IPS-15b (cell line): Measurements from ENCODE around the gene AGAP1.
"Not testable (repeated sequence)": the region's sequence is repeated elsewhere in the genome, so short reads cannot be mapped to it uniquely, and the experiment has no call there.

Experiments used
- H3K27me3 ChIP-seq: one replicate; pipeline ENCODE4 v1.6.1; 2013; ENCODE audit warnings: low read length; ENCODE audit not compliant: control insufficient read depth, insufficient read depth
- H3K36me3 ChIP-seq: one replicate; pipeline ENCODE4 v1.6.1; 2013; ENCODE audit warnings: low read length; ENCODE audit not compliant: control insufficient read depth, insufficient read depth
- H3K4me1 ChIP-seq: one replicate; pipeline ENCODE4 v1.6.1; 2013; ENCODE audit warnings: mild to moderate bottlenecking, low read length; ENCODE audit not compliant: control insufficient read depth, insufficient read depth
- H3K4me3 ChIP-seq: one replicate; pipeline ENCODE4 v1.5.1; 2013; ENCODE audit warnings: low read depth, low read length
- H3K9ac ChIP-seq: one replicate; pipeline ENCODE4 v1.6.1; 2013; ENCODE audit warnings: low read depth, mild to moderate bottlenecking, low read length
- H3K9me3 ChIP-seq: one replicate; pipeline ENCODE4 v1.6.1; 2013; ENCODE audit warnings: mild to moderate bottlenecking, low read length; ENCODE audit not compliant: control insufficient read depth, insufficient read depth

AGAP1 gene

DNA sequence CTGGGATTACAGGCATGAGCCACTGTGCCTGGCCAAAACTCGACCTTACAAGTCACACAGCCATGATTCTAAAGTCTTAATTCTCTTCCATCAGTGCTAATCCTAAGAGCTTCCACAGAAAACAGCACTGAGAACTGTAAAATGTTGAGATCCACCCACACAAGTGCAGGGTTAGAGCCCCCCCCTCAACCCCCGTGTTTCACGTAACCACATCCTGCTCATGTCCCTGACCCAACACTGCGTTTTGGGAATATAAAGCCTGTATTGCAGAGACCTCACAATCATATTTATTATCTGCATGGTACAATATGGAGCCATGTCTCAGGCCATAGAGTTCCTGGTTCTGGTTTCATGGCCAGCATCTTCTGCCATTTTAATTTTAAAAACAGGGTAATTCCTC, 563.5 kb downstream of the AGAP1 start:
- Histone ChIP-seq H3K4me3 (no peak overlapping the region), H3K36me3 (no peaks in the 10 kb centered on the region), H3K4me1 (peaks cover 14% of the 10 kb centered on the region), H3K9ac (no peak overlapping the region), H3K9me3 (no peaks in the 10 kb centered on the region), H3K27me3 (peaks cover 2% of the 10 kb centered on the region)

DNA sequence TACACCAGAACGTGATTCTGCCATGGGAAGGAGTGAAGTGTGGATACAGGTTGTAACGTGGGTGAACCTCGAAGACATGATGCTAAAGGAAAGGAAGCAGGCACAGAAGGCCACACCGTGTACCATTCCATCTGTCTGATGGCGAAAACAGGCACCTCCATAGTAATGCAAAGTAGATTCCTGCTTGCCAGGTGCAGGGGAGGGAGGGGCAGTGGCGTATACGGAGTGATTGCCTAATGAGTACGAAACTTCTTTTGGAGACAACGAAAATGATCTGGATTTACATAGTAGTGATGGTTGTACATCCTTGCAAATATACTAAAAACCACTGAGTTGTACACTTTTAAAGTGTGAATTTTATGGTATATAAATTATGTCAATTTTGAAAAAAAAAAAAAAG, 567.7 kb downstream of the AGAP1 start:
- Histone ChIP-seq H3K4me3 (no peak overlapping the region), H3K36me3 (no peaks in the 10 kb centered on the region)

GRCh38 chr2:236061899-236062298, 568.1 kb downstream of the AGAP1 start:
- no peak overlapping the region for H3K4me3 ChIP-seq
- H3K27me3 ChIP-seq = no peaks in the 10 kb centered on the region
- H3K36me3 ChIP-seq = no peaks in the 10 kb centered on the region
- no peaks in the 10 kb centered on the region for H3K9me3 ChIP-seq
- H3K9ac ChIP-seq = no peak overlapping the region
- peaks cover 5% of the 10 kb centered on the region for H3K4me1 ChIP-seq

More for the DNA sequence above, 567.7 kb downstream of the AGAP1 start:
- H3K27me3 ChIP-seq = no peaks in the 10 kb centered on the region
- no peaks in the 10 kb centered on the region for H3K9me3 ChIP-seq
- no peak overlapping the region for H3K9ac ChIP-seq
- H3K4me1 ChIP-seq = peaks cover 5% of the 10 kb centered on the region

DNA sequence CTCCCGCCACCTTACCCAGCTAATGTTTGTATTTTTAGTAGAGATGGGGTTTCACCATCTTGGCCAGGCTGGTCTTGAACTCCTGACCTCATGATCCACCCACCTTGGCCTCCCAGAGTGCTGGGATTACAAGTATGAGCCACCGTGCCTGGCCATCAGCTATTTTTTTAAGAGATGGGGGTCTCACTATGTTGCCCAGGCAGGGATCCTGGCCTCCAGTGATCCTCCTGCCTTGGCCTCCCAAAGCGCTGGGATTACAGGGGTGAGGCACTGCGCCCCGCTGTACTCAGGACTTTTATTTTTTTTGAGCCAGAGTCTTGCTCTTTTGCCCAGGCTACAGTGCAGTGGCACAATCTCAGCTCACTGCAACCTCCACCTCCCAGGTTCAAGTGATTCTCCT, 569.0 kb downstream of the AGAP1 start:
- H3K4me3 ChIP-seq, H3K27me3 ChIP-seq, H3K9me3 ChIP-seq, H3K36me3 ChIP-seq, H3K4me1 ChIP-seq, H3K9ac ChIP-seq: not testable (repeated sequence)

DNA sequence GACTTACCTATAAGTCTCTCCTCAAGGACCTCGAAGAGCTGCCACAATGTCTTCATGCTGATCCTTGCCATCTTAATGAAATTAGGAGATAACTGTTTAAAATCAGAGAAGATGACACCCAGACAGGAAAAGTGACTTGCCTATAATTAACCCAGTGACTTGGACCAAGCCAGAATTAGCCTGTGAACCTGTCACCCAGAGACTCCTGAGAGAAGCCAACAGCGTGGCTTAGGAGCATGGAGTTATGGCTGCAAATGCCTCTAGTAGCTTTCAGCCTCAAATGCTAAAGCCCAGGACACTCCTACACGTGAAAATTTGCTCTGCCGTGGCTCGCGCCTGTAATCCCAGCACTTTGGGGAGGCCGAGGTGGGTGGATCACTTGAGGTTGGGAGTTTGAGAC, 570.2 kb downstream of the AGAP1 start:
- no peaks in the 10 kb centered on the region for H3K9me3 ChIP-seq
- no peaks in the 10 kb centered on the region for H3K27me3 ChIP-seq
- no peaks in the 10 kb centered on the region for H3K36me3 ChIP-seq
- H3K4me3 ChIP-seq = no peak overlapping the region
- H3K4me1 ChIP-seq = peaks cover 5% of the 10 kb centered on the region
- no peak overlapping the region for H3K9ac ChIP-seq

DNA sequence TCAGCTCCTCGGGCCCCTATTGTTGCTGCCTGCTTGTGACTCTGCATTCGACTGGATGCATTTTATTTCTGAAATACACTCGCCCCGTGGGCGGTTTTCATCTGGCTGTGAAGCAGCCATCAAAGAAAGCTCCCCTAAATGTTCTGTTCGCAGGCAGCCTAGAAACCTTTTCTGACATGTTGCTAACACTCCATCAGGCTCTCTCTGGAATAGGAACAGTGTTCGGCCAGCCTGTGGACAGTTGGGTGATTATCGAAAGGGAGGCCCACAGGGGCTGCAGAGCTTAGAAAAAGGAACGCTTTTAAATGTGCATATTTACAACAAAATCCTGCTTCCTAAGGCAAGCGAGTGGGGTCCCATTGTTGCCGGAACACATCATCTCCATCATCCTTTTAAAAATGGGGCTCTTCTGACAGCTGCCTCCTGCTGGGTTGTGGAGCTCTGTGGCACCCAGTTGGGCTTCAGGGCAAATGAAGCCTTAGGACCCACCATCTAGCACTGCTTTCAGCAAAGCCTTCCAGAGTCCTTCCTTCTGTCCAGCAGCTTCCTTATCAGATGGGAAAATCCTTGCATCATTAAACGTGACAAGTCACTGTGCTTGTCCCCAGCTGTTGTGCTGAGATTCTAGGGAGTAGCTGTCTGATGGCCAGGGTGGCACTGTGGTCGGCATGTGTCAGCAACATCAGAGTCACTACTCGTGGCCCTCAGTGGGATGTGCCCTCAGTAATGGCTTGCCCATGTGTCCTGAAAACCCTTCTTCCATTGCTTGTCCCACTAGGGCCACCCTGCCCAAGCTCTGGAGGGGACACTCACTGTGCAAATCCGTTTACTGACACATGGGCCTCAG, 571.7 kb downstream of the AGAP1 start:
- H3K9ac ChIP-seq = no peak overlapping the region

DNA sequence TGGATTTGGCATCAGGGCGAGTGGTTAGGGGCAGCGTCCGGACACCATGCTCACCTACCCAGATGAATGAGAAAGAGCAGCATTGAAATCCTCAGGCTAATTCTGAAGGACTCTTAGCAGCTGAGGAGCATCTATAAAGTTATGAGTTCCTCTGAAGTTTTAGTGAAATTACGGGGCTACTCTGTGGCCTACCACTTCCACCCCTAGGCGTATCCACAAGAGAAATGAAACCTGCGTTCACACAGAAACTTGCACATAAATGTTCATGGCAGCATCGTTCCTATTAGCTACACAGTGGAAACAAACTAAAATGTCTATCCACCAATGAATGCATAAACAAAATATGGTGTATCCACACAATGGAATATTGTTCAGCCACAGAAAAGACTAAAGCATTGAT, 576.4 kb downstream of the AGAP1 start:
- no peaks in the 10 kb centered on the region for H3K36me3 ChIP-seq
- no peaks in the 10 kb centered on the region for H3K27me3 ChIP-seq
- no peak overlapping the region for H3K9ac ChIP-seq
- no peak overlapping the region for H3K4me3 ChIP-seq
- no peaks in the 10 kb centered on the region for H3K9me3 ChIP-seq
- peaks cover 7% of the 10 kb centered on the region for H3K4me1 ChIP-seq

More for the DNA sequence above, 571.7 kb downstream of the AGAP1 start:
- no peak overlapping the region for H3K4me3 ChIP-seq
- H3K4me1 ChIP-seq = peaks cover 5% of the 10 kb centered on the region
- no peaks in the 10 kb centered on the region for H3K9me3 ChIP-seq
- no peaks in the 10 kb centered on the region for H3K36me3 ChIP-seq
- no peaks in the 10 kb centered on the region for H3K27me3 ChIP-seq

GRCh38 chr2:236073246-236073645, 579.4 kb downstream of the AGAP1 start:
- H3K4me1 ChIP-seq = peaks cover 7% of the 10 kb centered on the region
- no peak overlapping the region for H3K9ac ChIP-seq
- H3K36me3 ChIP-seq = no peaks in the 10 kb centered on the region
- no peaks in the 10 kb centered on the region for H3K27me3 ChIP-seq
- H3K9me3 ChIP-seq = no peaks in the 10 kb centered on the region
- no peak overlapping the region for H3K4me3 ChIP-seq

DNA sequence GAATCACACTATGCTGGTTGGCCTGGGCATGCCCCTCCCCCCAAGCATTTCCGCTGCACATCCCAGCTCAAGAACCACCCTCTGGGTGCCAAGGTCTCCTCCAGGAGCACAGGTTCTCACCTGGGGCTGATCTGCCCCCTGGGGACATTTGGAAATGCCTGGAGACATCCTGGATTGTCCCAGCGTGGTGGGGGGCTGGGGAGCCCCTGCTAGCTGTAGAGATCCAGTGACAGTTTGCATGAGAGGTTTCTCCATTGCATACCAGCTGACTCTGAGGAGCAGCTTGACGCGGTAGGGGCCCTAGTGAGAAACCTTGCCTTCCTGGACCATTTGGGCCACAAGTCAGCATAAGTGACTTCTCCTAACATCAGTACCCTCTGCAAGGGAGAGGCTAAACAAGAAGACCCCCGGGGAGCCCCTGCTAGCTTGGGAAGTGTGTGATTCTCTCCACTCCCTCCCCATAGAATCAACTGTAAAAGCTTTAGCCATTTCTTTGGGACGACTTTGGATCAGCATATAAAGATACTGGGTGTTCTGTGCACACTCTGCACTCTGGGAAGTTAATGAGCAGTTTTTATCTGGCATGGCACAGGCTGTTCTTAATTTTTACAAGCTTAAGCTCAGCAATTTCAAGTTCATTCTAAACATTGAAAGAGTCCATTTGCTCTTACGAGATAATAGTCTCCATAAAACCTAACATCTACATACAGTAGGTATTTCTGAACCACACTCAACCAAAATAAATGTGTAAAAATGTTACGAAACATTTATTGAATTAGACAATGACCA, 580.2 kb downstream of the AGAP1 start:
- Histone ChIP-seq H3K9me3 (no peaks in the 10 kb centered on the region), H3K27me3 (no peaks in the 10 kb centered on the region), H3K4me3 (no peak overlapping the region), H3K4me1 (peaks cover 7% of the 10 kb centered on the region), H3K36me3 (no peaks in the 10 kb centered on the region), H3K9ac (no peak overlapping the region)

- Histone ChIP-seq H3K27me3 (no peaks in the 10 kb centered on the region), H3K36me3 (no peaks in the 10 kb centered on the region), H3K9me3 (no peaks in the 10 kb centered on the region), H3K4me1 (peaks cover 7% of the 10 kb centered on the region), H3K4me3 (no peak overlapping the region), H3K9ac (no peak overlapping the region)
Measured at GRCh38 chr2:236075802-236076201, 582.0 kb downstream of the AGAP1 start.

DNA sequence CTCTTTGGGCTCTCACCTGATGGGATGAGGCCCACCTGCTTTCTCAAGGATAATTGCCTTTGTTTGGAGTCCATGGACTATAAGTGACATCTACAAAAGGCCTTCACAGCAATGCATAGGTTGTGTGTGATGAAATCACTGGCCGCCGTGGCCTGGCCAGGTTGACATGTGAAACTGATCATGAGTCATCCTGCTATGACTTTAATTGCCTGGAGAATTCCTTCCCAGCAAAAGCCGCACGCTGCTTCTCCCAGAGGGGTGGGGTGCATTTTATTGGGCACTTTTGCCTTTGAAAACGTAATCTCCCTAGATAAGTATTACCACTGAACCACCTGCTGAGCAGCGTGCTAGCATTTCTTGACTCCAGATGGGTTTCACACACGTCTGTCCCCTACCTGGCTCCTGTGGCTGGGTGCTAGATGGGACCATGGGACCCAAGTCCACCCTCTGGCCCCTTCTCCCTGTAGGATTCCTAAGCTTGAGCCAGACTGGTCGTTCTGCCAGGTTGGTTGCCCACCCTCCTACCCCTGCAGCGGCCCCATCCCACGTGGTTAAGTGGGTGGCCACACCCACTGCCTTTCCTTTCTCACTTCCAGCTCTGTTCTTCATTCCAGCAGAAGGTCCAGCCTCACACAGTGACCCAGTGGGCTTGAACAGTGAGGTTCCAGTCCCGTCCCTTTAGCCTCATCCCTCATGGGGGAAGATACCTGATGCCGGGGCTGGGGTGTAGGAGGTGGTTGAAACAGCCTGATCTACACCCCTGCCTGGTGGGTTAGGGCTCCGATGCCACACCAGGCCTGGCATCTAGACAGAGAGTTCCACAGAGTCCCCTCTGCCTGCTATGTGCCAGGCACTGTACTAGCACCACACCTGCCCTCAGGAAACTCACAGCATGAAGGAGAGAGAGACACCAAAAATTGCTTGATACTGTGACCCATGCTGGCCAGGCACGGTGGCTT, 584.7 kb downstream of the AGAP1 start:
- H3K9me3 ChIP-seq = no peaks in the 10 kb centered on the region
- H3K4me3 ChIP-seq = no peak overlapping the region
- no peaks in the 10 kb centered on the region for H3K36me3 ChIP-seq
- no peaks in the 10 kb centered on the region for H3K27me3 ChIP-seq
- H3K4me1 ChIP-seq = peaks cover 11% of the 10 kb centered on the region
- no peak overlapping the region for H3K9ac ChIP-seq
